GM19324 (cell line): ENCODE results near the gene PDK1.
"Not testable (repeated sequence)": the region's sequence is repeated elsewhere in the genome, so short reads cannot be mapped to it uniquely, and the experiment has no call there.

Source experiments
- ATAC-seq: cut with Tn5 transposase; IDR thresholded peaks from one replicate; pipeline ENCODE4 v1.9.1; 2021; ENCODE audit warnings: mild to moderate bottlenecking, moderate library complexity; ENCODE audit not compliant: unreplicated experiment, low FRiP score

Gene PDK1

DNA sequence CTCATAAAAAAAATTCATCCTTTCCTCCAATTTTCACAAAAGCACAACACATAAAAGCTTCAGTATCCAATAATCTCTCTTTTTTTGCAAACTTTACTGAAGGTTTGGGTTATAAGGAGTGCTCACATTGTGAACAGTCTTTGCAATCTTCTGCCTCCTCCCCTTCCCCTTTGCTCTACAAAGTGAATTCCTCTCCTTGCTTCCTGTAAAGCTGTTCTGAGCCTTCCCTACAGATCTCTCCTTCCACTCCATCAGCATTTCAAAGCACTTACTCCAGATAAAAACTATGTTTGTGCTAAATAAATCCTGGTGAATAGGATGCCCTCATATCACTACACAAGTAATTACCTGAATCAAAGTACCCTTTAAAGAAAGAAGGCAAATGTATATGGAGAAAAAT is 4.6 kb upstream of the PDK1 start:
- ATAC-seq = no peak

DNA sequence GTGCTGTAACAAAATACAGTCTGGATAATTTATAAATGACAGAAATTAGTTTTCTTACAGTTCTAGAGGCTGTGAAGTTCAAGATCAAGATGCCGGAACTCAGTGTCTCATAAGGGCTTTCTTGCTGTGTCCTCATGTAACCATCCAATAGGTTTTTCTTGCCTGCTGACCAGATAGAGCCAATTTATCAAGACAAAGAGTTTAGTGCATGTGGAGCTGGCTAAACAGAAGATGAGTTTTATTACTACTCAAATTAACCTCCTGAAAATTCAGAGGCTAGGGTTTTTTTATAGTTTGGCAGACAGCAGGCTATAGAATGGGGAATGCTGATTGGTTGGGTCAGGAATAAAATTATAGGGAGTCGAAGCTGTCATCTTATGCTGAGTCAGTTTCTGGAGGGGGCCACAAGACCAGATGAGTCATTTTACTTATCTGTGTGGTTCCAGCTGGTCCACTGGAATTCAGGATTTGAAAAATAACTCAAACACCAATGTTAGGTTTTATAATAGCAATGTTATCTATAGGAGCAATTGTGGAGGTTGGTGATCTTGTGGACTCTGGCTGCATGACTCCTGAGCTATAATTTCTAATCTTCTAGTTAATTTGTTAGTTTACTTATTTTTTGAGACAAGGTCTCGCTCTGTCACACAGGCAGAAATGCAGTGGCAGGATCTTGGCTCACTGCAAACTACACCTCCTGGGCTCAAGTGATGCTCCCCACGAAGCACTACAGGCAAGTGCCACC is 3.2 kb upstream of the PDK1 start:
- ATAC-seq = no peak

- no peak for ATAC-seq
Observed at GRCh38 chr2:172554352-172555271, 1.3 kb upstream of the PDK1 start.

DNA sequence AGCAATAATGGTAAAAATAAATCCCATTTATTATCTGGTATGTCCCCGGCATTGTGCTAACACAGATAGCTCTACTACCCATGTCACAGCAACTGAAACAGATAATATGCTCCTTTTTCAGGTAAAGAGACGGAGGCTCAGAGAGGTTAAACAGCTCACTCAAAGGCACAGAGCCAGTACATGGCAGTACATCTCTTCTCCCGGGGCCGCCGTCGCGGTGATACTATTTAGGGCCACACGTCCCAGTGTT is 693 bp upstream of the PDK1 start:
- peak; percentile 8 for ATAC-seq

- peak; percentile 79 for ATAC-seq
Observed at GRCh38 chr2:172556284-172557033, 569 bp downstream of the PDK1 start.

GRCh38 chr2:172558372-172558771 is 2.5 kb downstream of the PDK1 start:
- ATAC-seq = no peak

- no peak for ATAC-seq
Observed at GRCh38 chr2:172560721-172561120, 4.8 kb downstream of the PDK1 start.

- ATAC-seq = no peak
Observed at GRCh38 chr2:172561270-172561669, 5.4 kb downstream of the PDK1 start.

DNA sequence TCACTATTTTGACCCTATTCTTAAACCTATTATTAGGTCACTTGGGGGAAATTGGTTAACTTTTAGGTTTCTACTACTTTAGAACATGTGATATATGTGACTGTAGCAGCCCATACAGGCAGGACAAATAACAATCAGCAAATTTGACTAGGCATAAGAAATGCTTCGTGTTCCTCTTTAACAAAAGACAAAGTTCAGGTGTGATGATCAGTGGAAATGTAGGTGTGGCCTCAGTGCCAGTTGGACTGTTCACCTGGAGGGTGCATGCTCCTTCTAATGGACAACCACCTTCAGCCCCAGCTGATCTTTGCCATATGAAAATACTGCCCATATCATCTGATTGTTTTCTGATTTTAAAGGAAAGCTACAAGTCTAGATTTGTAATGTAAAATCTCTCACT is 6.4 kb downstream of the PDK1 start:
- no peak for ATAC-seq

- no peak for ATAC-seq
Observed at GRCh38 chr2:172564376-172564775, 8.5 kb downstream of the PDK1 start.

GRCh38 chr2:172571245-172571644 is 15.4 kb downstream of the PDK1 start:
- no peak for ATAC-seq

DNA sequence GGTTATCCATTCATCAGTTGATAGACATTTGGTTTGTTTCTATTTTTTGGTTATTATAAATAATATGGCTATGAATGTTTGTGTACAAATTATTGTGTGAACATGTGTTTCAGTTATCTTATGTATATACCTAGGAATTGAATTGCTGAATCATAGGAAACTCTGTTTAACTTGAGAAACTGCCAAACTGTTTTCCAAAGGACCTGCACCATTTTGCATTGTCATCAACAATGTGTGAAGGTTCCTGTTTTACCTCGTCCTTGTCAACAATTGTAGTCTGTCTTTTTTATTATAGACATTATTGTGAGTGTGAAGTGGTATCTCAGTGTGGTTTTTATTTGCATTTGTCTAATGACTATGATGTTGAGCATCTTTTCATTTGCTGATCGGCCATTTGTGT is 17.1 kb downstream of the PDK1 start:
- ATAC-seq = no peak

DNA sequence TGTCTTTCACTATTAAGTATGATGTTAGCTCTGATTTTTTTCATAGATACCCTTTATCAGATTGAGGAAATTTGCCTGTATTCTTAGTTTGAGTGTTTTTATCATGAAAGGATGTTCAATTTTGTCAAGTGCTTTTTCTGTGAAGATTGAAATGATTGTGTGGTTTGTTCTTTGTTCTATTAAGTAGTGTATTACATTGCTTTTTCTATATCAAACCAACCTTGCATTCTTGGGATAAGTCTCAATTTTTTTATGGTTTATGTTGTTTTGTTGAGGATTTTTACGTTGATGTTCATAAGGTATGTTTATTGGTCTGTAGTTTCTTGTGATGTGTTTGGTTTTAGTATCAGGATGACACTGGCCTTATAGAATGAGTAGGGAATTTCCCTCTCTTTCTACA is 19.1 kb downstream of the PDK1 start:
- ATAC-seq = no peak

DNA sequence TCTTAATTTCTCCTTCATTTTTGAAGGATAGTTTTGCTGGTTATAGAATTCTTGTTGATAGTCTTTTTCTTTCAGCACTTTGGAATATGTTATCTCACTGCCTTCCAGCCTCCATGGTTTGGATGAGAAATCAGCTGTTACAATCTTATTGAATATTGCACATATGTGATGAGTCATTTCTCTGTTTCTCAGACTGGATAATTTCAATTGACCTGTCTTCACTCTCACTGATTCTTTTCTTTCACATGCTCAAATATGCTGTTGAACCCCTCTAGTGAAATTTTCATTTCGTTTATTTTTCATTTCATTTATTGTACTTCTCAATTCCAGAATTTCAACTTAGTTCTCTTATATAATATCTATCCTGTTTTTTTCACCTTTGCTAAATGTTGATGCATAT is 22.2 kb downstream of the PDK1 start:
- ATAC-seq = no peak

DNA sequence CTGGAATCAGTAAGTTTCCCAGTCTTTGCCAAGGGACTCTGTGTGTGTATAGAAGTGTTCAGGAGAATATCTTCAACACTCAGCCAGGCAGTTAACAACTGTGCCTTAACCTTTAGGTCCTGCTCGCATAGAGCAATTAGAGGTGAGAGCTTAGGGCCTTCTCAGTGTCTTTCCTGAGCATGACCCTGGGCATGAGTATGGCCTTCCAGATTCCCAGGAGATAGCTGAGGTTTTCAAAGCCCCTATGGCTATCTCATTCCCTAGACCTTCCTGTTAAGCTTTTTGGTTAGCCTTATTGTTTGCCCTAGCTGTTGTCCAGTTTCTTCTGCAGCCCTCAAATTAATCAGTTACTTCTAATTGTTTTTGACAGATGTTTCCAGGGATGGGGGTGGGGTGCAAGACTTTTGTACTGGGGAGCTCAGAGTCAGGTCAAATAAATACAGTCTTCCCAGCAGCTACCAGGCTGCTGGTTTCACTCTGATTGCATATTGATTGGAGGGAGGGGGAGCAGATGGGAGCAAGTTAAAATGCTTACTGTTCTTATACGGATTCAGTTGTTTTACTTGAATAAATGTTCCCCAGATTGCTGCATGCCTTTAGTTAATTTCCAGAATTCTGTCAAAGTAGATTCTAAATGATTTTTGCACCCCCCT is 23.1 kb downstream of the PDK1 start:
- ATAC-seq = no peak

DNA sequence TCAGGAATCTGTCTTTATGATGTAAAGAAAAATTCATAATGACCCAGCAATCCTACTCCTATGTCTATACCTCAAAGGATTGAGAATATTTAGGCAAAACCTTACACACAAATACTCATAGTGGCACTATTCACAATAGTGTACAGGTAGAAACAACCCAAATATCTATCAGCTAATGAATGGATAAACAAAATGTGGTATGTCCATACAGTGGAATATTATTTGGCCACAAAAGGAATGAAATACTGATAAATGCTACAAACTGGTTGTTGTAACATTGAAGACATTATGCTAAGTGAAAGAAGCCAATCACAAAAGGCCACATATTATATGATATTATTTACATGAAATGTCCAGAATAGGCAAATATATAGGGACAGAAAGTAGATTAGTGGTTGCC is 24.7 kb downstream of the PDK1 start:
- no peak for ATAC-seq

- ATAC-seq = no peak
Observed at GRCh38 chr2:172582656-172583055, 26.8 kb downstream of the PDK1 start.

DNA sequence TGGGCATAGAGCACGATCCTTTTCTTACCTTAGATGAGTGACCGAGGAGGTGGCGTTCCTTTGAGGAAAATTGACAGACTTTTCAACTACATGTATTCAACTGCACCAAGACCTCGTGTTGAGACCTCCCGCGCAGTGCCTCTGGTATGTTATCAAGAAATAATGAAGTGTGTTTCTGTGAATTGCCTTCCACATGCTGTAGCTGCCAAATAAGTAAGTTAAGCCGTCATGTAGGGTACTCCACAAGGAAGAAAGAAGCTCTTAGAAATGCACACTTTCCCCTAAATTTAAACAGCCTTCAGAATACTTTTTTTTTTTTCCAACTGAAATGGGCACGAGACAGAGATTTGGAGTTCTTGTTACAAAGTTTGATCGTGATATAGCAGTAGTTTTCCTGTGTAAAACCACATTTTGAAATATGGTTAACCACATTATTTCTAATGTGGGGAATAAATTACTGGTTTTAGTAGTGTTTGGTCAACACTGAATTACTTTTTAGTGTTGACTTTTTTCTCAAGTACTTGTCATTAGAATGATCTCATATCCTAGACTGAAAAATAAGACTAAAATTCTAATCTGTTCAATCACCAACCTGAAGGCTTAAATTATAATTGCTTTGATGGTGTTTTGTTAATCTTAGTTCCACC is 30.5 kb downstream of the PDK1 start:
- no peak for ATAC-seq

- ATAC-seq = not testable (repeated sequence)
Observed at GRCh38 chr2:172587231-172587630, 31.3 kb downstream of the PDK1 start.

GRCh38 chr2:172588931-172589330 is 33.0 kb downstream of the PDK1 start:
- ATAC-seq = no peak
